HG03432 (cell line): ENCODE data around the gene HS6ST1.

Source experiments
- ATAC-seq: cut with Tn5 transposase; IDR thresholded peaks from one replicate; pipeline ENCODE4 v1.9.1; 2021; ENCODE audit warnings: mild to moderate bottlenecking, moderate library complexity; ENCODE audit not compliant: unreplicated experiment

The HS6ST1 gene

DNA sequence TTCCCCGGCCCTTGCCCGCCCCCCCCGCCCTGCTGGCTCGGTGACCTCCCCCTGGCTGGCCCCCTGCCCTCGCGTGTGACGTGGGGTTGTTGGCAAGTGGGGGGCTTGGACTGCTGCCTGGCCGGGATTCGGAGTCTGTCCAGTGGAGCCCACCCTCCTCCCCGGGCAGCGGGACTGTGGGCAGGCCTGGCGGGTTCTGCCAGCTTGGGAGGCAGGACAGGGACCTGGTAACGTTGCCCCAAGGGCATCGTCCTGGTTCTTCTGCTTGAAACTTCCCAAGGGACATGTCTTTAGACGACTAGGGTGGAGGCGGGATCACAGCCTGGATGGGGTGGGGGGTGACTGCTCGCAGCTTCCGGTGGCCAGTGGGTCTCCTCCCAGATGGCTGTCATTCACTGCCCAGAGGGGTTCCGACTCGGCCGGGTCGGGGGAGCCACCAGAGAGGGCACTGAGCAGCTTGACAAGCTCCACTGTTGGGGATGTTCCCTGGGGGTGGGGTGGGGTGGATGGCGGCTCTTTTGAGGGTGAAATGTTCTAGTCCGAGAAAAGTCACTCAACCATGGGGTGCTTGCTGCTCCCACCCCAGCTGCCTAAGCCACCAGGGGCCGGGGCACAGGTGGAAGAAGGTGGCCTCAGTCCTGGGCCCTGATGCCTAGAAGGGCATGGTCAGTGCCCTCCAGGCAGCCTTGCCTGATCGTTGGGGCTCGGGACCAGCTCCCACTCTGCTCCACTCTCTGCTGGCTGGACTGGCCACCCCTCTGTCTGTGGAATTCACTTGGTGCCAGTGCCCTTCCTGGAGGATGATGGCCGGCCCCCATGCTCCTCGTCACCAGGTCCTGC, 4.3 kb upstream of the HS6ST1 start:
- ATAC-seq: no peak

DNA sequence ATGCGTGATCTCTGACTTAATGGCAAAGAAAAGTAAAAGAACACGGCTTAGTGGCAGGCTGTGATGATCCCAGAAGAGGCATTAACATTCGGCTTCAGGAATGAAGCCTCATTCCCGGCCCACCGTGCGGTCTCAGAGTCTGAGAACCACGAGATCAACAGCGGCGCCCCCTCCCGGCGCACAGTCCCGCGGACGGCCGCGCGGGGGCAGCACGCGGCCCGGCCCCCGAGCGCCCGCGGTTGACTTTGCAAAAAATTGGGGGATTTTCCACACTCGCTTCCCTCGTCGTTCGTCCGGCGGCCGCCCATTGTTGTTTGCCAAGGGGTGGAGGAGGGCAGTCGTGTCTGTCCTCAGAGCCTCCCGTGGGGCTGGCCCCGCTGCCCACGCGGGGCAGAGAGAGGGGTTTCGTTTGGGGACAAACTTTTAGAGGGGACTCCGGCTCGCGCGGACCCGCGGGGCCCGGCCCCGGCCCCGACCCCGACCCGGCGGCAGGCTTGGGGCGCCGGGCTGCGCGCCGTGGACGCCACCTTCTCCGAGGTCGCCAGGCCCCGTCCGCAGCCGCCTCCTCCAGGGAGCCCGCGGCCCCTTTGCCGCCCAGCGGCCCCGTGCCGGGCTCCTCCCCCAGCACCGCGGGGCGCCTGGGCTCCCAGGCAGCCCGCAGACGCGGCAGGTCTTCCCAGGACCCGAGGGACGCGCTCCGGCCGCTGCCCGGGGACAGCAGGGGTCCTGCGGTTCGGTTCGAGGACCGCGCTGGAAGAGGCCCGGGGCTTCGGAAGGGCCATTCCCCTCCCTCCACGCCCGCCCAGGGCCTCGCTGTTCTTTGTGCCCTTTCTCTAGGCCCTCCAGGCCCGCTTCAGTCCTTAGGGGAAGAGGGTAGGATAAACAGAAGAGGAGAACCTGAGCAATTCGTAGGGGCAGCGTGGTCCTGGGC, 3.4 kb upstream of the HS6ST1 start:
- peak; percentile 56 for ATAC-seq

GRCh38 chr2:128320906-128321771, 2.5 kb upstream of the HS6ST1 start:
- no peak for ATAC-seq

DNA sequence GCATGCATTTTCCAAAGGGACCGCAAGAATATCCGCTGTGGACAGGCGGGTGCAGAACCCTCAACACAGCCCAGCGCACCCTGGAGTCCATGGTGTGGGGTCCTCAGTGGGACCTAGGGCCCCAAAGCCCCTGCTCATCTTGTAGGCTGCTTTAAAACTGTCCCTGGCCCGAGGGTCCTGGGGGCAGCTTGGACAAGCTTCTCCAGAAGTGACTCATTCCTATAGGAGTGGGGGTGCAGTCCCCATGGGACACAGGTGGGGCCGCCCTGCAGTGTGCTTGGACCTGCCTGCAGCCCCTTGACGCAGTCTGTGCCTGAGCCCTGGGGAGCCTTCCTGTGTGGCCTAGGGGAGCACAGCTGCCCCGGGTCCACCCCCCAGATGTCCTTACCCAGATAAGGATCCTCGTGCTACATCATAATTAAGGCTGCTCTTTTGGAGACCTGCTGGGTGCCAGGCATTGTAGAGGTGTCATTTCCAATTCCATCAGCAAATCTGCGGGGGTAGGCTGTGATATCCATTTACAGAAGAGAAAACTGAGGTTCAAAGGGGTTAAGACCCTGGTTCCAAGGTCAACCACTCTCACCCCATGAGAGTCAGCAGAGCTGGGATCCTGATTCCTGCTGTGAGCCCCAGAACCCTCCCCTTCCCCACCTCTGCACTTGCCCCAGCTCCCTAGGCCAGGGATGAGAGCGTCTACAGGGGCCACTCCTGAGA, 1.7 kb upstream of the HS6ST1 start:
- no peak for ATAC-seq

- no peak for ATAC-seq
These were observed 1.0 kb upstream of the HS6ST1 start for GRCh38 chr2:128319631-128320191.

DNA sequence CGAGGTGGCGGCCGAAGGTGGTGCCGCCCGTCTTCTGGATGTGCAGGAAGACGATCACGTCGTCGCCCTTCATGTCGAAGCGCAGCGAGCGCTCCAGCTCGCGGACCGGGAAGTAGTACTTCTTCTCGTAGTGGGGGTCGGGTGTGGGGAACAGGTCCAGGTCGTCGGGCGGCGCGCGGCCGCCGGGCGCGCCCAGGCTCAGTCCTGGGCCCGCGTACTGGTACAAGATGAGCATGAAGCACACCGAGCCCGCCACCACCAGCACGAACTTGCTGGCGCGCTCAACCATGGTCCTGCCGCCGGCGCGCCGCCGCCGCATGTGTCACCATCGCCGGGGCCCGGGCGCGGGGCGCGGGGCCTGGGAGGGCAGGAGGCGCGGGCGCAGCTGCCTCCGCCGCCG, 423 bp downstream of the HS6ST1 start:
- peak; percentile 10 for ATAC-seq

GRCh38 chr2:128317899-128318225, 806 bp downstream of the HS6ST1 start:
- peak; percentile 2 for ATAC-seq

DNA sequence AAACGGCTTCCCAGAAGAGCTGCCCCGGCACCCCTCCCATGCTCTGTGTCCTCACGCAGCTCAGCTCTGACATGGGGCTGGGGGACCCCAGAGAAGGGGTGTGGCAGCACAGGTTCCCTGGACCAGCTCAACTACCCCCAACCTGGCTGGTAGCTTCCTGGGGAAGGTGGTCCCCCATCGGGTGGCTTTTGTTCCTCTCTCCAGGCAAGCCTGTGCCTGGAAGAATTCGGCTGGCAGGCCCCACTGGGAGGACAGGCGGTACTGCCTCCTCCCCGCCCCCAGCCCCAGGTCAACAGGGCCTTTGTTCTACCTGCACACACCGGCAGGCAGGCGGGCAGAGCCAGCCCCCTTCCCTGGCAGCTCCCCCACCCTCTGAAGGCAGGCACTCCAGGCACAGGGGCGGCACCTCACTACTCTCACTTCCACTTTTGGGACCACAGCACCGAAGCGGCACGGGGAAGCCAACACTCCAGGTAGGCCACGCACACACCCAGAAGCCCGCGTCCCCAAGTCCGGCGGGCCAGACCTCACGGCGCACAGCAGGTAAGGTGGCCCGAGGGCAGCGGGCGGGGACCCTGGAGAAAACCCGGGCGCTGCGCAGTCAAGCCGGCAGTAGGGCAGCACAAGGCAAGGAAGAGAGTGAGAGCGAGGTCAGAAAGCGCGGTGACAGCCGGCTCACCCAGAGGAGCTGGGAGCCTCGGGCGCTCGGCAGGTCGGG, 1.3 kb downstream of the HS6ST1 start:
- peak; percentile 50 for ATAC-seq

DNA sequence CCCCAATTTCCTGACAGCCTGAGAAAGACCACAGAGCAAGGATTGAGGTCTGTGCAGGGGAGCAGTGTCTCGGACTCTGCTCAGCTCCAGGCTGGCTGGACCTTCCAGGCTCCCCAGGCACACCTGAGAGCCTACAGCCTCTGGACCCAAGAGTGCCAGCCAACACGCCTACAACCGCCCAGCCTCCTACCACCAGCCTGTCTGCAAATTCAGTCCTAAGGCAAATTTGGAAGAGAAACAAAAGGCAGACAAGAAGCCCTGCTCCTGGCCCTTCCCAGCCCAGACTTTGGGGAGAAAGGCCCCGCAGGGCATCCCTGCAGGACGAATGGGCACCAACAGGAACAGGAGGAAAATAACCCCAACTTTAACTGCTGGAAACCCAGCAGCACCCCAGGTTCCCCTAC, 1.9 kb downstream of the HS6ST1 start:
- ATAC-seq: no peak

GRCh38 chr2:128315829-128316776, 2.6 kb downstream of the HS6ST1 start:
- no peak for ATAC-seq

- no peak for ATAC-seq
These were observed 3.4 kb downstream of the HS6ST1 start for GRCh38 chr2:128315122-128315828.

DNA sequence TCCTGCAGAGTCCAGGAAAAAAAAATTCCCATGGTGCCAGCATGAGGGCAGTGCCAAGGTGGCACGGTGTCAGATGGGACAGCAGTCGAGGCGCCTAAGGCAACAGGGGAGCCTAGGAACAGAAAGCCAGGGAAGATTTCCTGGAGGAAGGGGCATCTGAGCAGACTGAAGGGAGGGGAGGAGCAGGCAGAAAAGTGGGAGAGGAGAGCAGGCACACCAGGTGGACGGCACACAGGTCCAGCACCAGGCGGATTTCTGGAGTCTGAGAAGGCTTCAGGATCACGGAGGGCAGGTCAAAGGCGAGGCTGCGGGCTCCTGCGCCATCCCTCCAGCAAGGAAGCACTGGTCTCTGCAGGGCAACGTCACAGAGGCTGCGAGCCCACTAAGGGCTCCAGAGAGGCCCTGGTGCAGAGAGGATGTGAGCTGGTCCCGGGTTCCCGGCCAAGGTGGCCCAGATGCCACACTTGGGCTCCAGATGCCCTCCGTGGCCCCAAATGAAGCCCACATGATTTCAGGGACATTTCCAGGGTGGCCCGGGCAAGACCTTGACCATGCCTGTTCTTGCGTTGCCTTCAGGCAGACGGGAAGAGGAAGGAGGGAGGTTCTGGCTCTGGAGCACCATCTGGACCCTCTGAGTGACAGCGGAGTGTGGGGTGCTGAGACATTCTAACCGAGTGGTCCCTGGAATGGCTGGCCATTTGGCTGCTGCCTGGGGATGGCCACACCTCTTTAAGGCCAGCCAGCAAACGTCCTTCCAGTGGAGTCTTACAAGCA, 4.1 kb downstream of the HS6ST1 start:
- no peak for ATAC-seq

DNA sequence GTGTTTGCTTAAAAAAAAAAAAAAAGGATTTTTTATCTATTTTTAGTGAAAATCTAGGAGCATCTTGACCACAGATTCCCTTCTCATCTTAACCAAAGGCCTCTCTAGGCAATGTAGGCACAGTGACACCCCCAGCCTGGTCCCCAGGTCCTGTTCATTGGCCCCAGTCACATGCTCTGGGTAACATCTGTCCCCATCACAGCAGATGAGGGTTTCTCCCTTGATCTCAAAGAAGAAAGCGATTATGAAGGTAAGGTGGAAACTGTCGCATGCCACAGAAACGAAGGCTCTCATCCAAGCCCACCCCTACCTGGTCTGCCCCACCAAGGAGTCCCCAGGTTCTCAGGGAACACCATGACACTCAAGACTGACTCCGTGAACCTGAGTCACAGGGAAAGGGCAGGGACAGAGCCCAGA, 4.7 kb downstream of the HS6ST1 start:
- ATAC-seq: no peak

GRCh38 chr2:128313091-128313836, 5.4 kb downstream of the HS6ST1 start:
- ATAC-seq: no peak

DNA sequence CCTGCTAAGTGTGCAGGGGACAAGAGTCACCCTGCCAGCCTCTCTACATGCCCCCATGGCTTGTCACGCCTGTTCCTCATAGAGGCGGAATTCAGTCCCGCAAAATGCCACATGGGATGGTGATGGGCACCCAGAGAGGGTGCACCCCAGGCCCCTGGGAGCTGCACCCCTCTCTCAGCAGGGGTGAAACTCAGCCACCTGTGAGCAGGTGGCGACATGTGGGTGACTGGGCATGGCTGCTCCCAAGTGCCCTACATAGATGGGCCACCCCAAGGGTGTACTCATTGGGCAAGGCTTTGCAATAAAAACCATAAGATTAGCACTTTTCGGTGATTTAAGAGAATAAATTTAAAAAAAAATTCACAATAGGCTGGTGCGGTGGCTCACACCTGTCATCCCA, 6.3 kb downstream of the HS6ST1 start:
- no peak for ATAC-seq

- no peak for ATAC-seq
These were observed 6.8 kb downstream of the HS6ST1 start for GRCh38 chr2:128311755-128312341.
